Mucosa of descending colon (tissue), 3 donors: ENCODE measurements around the gene RNF41. TPM values are rescaled to one million over a fixed set of nuclear protein-coding genes. Genes with fewer than 3 reads are reported as not detected.
A peak's percentile ranks its signal among the peaks of the same experiment; 100 is the strongest.

Source experiments
- ATAC-seq: fragments of 200-7000 bp; cut with Tn5 transposase; one replicate; pipeline ENCODE4 v1.9.1; 2020; ENCODE audit warnings: mild to moderate bottlenecking, moderate library complexity
- DNase-seq, 3 donors: peaks; one replicate each; pipeline ENCODE4 v3.0.0-alpha.2; 2020
- H3K36me3 ChIP-seq: fragments of 200-600 bp; one replicate; pipeline ENCODE4 v1.8.0; 2021; ENCODE audit warnings: low read depth, mild to moderate bottlenecking
- H3K4me1 ChIP-seq: fragments of 200-600 bp; one replicate; pipeline ENCODE4 v1.8.0; 2021; ENCODE audit warnings: low read depth, mild to moderate bottlenecking
- H3K4me3 ChIP-seq: fragments of 200-600 bp; one replicate; pipeline ENCODE4 v1.8.0; 2021; ENCODE audit warnings: mild to moderate bottlenecking
- H3K9me3 ChIP-seq: fragments of 200-600 bp; one replicate; pipeline ENCODE4 v1.8.0; 2021; ENCODE audit warnings: mild to moderate bottlenecking
- CTCF ChIP-seq: fragments of 200-600 bp; IDR thresholded peaks from one replicate; pipeline ENCODE4 v1.8.0; 2022; ENCODE audit warnings: antibody characterized with exemption, mild to moderate bottlenecking
- intact Hi-C, 2 donors: fragments of 100-400 bp; cut with DNase I in 1 of 2; cut with micrococcal nuclease in 1 of 2; formaldehyde crosslinking; loops; one replicate each; pipeline versions ENCODE4 v1.11.0 to v1.11.1; 2022; cut with DNase I, micrococcal nuclease
- total RNA-seq, 3 donors: library from RNA; stranded (reverse); fragmentation: NEBNext Ultra II Directional in 2 of 3; extraction: Animal tissue kit (Norgen Biotek cat#: 25700) in 2 of 3; gene quantifications; one replicate each; pipeline versions ENCODE4 v1.2.1 to v1.2.4, GENCODE V29; 2021 to 2023
- donor health status: DM: no; HTN: no; CAD: no; lungs with moderate emphysema.
- donor health status: DM: no; HTN: no; CAD: no.
- donor health status: DM: no; HTN: yes; CAD: no.

Gene RNF41
- total RNA-seq, 3 donors from 2014 or later = 30.4 to 51.5 (median 32.1) TPM

- no peaks in the 10 kb centered on the region for H3K36me3 ChIP-seq
- ATAC-seq = peak; percentile 87
Measured at GRCh38 chr12:56206452-56207166, 15.1 kb downstream of the RNF41 start.

GRCh38 chr12:56205445-56205844, 16.3 kb downstream of the RNF41 start:
- DNase-seq = no peak
- Histone ChIP-seq H3K36me3 (no peaks in the 10 kb centered on the region), H3K9me3 (no peaks in the 10 kb centered on the region), H3K4me1 (no peaks in the 10 kb centered on the region), H3K4me3 (no peak overlapping the region)
- intact Hi-C loops = no loop called here
- TF ChIP-seq CTCF = no peak
- ATAC-seq = no peak

More at GRCh38 chr12:56206452-56207166, 15.1 kb downstream of the RNF41 start:
- peak in 2 of 3 donors; percentile 71 to 85 for DNase-seq
- Histone ChIP-seq H3K4me1 (no peaks in the 10 kb centered on the region), H3K4me3 (no peak overlapping the region), H3K9me3 (no peaks in the 10 kb centered on the region)
- intact Hi-C loops = no loop called here
- TF ChIP-seq CTCF = peak; percentile 42

- no peak for ATAC-seq
- TF ChIP-seq CTCF = no peak
- no peak overlapping the region for H3K4me3 ChIP-seq
Measured at GRCh38 chr12:56204275-56204674, 17.4 kb downstream of the RNF41 start.

GRCh38 chr12:56202838-56203237, 18.9 kb downstream of the RNF41 start:
- intact Hi-C loops = no loop called here
- ATAC-seq = no peak
- no peak for TF ChIP-seq CTCF
- no peaks in the 10 kb centered on the region for H3K36me3 ChIP-seq
- no peak overlapping the region for H3K4me3 ChIP-seq
- H3K9me3 ChIP-seq = no peaks in the 10 kb centered on the region
- DNase-seq = no peak
- no peaks in the 10 kb centered on the region for H3K4me1 ChIP-seq

More at GRCh38 chr12:56204275-56204674, 17.4 kb downstream of the RNF41 start:
- intact Hi-C loops = no loop called here
- DNase-seq = no peak
- no peaks in the 10 kb centered on the region for H3K36me3 ChIP-seq
- H3K9me3 ChIP-seq = no peaks in the 10 kb centered on the region
- no peaks in the 10 kb centered on the region for H3K4me1 ChIP-seq

- Histone ChIP-seq H3K36me3 (no peaks in the 10 kb centered on the region), H3K4me1 (no peaks in the 10 kb centered on the region), H3K9me3 (no peaks in the 10 kb centered on the region), H3K4me3 (no peak overlapping the region)
- DNase-seq (no peak), ATAC-seq (peak; percentile 51)
- TF ChIP-seq CTCF = no peak
- intact Hi-C loops = no loop called here
Measured at GRCh38 chr12:56202366-56202765, 19.4 kb downstream of the RNF41 start.
